ENCODE results near the gene FLAD1.

Gene FLAD1

GRCh38 chr1:154982897-154983648 lies at the start of gene FLAD1:
Gene FLAD1, plus strand, starts transcription at chr1:154983344. Its CDS starts 351 bp downstream, at chr1:154983695.
- DNase-seq: peak; percentile 100

- DNase-seq: no peak
Measured at GRCh38 chr1:154934358-154934948, 48.7 kb upstream of the FLAD1 start.

DNA sequence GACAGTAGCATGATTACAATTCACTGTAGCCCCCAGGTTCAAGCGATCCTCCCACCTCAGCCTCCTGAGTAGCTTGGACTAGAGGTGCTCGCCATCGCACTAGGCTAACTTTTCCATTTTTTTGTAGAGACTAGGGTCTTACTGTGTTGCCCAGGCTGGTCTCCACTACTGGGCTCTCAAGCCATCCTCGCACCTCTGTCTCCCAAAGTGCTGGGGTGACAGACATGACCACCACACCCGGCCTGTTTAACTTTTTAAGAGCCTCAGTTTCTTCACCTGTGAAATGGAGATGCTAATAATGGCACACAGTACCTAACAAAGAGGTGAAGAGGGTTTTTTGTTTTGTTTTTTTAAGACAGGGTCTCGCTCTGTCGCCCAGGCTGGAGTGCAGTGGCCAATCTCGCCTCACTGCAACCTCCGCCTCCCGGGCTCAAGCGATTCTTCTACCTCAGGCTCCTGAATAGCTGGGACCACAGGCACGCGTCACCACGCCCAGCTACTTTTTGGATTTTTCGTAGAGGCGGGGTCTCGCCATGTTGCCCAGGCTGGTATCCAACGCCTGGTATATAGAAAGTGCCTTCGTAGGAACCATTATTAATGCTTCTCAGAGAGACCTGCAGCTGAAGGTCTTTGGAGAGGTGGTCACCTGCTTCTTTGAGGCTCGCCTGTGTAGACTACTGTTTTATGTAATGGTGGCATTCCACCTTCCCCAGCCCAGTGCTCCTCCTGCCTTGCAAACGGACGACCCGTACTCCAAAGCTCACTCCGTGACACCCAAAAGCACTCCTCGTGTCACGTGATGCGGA lies 47.2 kb upstream of the FLAD1 start:
- no peak for DNase-seq

DNA sequence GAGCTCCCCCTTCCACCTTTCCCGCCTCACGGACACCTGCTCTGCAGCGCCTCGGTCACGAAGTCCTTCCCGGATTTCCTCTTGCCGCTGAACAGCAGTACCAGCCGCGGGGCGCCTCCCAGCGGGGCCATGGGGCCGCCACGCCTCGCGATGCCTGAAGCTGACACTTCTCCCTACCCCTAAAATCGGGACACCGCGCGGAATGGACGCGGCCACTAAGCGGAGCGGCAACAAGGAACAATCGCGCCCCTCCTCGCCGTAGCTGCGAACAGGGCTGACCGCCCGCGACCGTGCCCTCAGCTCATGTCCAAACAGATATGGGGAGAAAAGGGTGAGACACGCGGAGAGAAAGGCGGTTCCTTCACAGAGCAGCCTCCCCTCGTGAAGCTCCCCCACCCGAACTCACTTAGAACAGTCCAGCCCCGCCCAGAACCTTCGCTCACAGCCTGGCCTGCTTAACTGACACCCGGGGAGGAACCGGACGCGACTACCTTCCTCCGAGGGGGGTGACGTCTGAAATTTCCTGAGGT lies 46.5 kb upstream of the FLAD1 start, which contains the start of gene PMVK:
PMVK (minus strand) TSS at position 165 of the 530 bp plus-strand sequence; CDS start at position 131, 34 bp downstream.
- peak; percentile 93 for DNase-seq

GRCh38 chr1:154937085-154937987 lies 45.8 kb upstream of the FLAD1 start:
- peak; percentile 85 for DNase-seq

DNA sequence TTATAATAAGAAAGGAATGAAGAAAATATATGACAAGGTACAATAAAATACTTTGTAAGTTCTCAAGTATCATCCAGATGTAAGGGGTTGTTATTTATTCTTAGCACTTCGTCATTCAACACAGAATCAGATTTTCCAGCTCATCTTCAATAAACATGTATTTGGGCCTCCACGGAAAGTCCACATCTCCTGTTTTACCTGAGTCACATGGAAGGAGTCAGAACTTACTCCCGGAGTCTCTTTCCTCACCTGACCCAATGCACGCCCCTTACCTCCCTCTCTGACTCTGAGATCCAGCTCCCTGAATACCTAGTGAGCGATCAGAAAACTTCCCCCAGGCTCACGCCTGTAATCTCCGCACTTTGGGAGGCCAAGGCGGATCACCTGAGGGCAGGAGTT lies 45.2 kb upstream of the FLAD1 start:
- no peak for DNase-seq

GRCh38 chr1:154938604-154939399 lies 44.3 kb upstream of the FLAD1 start:
- peak; percentile 9 for DNase-seq

DNA sequence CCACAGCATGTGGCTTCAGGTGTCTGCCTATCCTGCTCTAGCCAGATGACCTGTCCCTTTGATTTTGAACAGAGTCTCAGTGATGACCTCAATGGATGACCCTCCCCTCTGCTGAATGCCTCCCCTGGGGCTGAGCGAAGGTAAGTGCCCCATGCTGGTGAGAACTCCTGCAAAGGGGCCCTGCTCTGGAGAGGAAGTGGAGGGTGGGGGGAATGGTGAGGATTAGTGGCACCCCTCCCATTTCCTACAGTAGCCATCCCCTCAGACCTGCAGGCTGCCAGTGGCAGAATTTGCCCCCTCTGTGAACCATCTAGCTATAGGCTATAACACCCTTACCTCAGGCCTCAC lies 43.0 kb upstream of the FLAD1 start:
- no peak for DNase-seq

DNA sequence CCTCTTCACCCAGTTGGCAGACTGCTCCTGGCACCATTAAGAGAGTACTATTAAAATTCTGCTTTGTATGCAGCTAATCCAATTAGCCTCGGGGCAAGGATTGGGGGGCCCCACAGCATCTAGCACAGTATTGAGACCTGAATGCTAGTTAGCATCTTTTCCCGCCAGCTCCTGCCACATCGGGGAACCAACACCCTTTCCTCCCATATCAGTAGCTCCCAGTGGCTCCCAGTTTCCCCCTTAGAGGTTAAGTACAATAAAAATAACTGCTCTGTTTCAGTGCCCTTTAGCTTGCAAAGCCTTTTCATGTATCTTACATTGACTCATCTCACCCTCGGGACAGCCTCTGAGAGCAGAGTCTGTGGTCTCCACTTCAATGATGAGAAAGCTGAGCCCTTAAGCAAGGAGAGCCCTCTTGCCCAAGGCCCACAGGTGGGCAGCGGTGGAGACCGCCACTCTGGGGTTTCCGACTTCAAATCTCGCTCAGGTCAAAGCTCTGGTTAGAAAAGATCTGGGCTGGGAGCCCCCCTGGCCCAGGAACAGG lies 42.4 kb upstream of the FLAD1 start:
- DNase-seq: no peak

DNA sequence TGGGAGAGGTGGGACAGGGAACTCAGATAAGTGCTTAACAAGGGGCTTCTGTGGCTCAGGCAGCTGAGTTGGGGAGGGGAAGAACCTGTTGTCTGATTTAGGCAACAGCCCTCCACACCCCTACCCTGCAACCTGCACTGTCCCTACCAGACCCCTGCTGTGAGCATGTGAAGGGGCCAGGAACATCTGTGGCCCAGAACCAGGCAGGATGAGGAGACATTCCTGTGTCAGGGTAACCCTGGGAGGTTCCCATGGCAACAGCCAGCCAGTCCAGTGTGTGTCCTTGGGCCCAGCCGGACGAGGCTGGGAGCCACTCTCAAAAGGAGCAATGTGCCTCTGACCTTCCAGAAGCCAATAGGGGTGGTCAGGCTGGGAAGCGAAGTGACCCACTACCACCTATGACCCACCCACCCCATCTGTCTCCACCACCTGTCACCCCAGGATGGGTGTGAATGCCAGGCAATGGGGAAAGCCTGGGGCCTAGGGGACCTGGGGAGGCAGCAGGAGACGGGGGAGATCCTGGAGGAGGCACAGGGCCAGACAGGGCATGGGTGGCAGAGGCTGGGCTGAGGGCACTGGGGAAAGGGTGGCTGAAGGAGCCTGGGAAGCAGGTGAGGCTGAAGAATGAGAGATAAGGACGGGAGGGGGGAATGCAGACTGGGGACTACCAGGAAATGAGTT lies 41.7 kb upstream of the FLAD1 start:
- DNase-seq: no peak

- peak; percentile 74 for DNase-seq
Measured at GRCh38 chr1:154943649-154944400, 39.3 kb upstream of the FLAD1 start.

- no peak for DNase-seq
Measured at GRCh38 chr1:154944401-154945159, 38.6 kb upstream of the FLAD1 start.

GRCh38 chr1:154945160-154945961 lies 37.8 kb upstream of the FLAD1 start:
- DNase-seq: no peak

DNA sequence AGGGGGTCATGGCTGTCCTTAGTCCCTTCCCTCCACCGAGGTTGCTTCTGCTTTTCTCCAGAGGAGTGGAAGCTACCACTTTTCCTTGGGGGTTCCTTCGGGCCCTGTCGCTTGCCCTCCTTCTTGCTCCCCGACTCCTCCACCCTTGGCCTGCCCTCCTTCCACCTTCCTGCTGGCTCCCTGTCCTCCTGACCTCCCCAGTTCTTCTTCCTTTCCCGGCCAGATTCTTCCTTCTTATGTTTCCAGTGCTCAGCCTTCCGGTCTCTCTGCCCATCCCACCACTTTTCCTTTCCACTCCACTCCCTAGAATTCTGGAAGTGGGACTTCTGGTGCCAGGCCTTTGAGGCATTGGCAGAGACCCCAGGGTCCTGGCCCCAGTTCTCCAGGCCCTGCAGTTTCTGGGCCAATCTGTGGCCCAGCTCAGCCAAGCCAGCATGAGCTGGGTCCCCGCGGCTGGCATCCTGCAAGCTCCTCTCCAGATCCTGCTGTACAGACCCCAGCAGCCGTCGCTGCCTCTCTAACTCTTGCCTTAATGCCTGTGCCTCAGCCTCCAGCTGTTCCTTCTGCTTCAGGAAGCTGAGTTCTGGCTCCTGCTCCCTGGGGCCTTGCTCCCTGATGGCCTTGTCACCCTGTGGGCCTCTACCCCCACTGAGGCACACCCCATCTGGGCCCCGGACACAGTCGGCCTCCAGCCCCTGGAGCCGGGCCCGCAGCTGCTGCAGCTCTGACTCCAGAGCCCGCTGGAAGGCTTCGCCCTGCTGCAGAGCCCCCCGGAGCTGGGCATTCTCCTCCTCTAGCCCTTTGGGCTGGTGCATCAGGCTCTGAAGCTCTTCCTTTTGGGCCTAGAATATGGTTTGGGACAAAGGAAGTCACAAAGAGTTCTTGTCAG lies 36.9 kb upstream of the FLAD1 start:
- DNase-seq: no peak

DNA sequence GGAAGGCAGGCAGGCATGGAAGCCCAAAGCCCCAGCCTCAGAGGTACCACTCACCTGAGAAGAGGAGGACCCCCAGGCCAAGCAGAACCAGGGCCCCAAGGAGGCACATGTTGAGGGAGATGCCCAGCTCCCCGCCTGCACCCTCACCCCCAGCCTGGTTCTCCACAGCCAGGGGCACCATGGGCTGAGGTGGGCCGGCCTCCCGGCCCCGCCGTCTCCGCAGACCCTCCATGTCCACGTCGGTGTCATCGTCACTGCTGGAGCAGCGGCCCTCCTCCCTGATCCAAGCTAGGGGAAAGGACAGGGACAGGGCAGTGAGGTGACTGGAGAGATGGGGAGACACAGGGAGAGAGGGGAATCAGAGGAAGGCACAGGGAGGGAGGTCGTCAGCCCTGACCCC lies 35.1 kb upstream of the FLAD1 start:
- DNase-seq: no peak

- DNase-seq: no peak
Measured at GRCh38 chr1:154951901-154952657, 31.1 kb upstream of the FLAD1 start.
